Gastrocnemius medialis (tissue), 4 donors: ENCODE measurements around the gene ARL15.

Experiments
- POLR2A ChIP-seq, 2 donors: fragments of 450-650 bp; IDR thresholded peaks; one replicate each; pipeline ENCODE4 v1.6.1; 2017; ENCODE audit warnings: antibody characterized with exemption in 2 of 2, mild to moderate bottlenecking in 2 of 2, moderate library complexity in 2 of 2
- TF ChIP-seq, protein P1 (sequence below), 5 experiments: fragments of 450-650 bp in 3 of 5; fragments of 200-600 bp in 2 of 5; sonication (generic) in 2 of 5; IDR thresholded peaks in 4 of 5; conservative IDR thresholded peaks in 1 of 5; 1 replicate in 4 of 5; 2 replicates in 1 of 5; pipeline ENCODE4 v1.5.1; 2016 to 2019; ENCODE audit warnings: antibody characterized with exemption in 5 of 5, mild to moderate bottlenecking in 3 of 5, moderate library complexity in 3 of 5

- no peak for TF ChIP-seq POLR2A (IDR thresholded peaks at IDR 0.05)
- TF ChIP-seq, protein P1, sequence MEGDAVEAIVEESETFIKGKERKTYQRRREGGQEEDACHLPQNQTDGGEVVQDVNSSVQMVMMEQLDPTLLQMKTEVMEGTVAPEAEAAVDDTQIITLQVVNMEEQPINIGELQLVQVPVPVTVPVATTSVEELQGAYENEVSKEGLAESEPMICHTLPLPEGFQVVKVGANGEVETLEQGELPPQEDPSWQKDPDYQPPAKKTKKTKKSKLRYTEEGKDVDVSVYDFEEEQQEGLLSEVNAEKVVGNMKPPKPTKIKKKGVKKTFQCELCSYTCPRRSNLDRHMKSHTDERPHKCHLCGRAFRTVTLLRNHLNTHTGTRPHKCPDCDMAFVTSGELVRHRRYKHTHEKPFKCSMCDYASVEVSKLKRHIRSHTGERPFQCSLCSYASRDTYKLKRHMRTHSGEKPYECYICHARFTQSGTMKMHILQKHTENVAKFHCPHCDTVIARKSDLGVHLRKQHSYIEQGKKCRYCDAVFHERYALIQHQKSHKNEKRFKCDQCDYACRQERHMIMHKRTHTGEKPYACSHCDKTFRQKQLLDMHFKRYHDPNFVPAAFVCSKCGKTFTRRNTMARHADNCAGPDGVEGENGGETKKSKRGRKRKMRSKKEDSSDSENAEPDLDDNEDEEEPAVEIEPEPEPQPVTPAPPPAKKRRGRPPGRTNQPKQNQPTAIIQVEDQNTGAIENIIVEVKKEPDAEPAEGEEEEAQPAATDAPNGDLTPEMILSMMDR (IDR thresholded peaks at IDR 0.05 in 4 of 5, conservative IDR thresholded peaks at IDR 0.05 in 1 of 5) = no peak
Measured at GRCh38 chr5:54278036-54278830, 32.1 kb downstream of the ARL15 start.
